Measurements from ENCODE around the gene FUCA1. TPM values are rescaled to one million over a fixed set of nuclear protein-coding genes. Genes with fewer than 3 reads are reported as not detected.

Gene FUCA1
- total and polyA plus RNA-seq, 2 of the 8 experiments (the other 6 are each of a cell fraction or from before 2014, with no cell fraction given): 5.9 to 6.4 TPM

- no peak overlapping the region for H3K27ac ChIP-seq (ENCODE audit: low read depth, low read length)
- no peaks in the 10 kb centered on the region for H3K23me2 ChIP-seq (ENCODE audit: low read depth, low read length)
- H3K23ac ChIP-seq (ENCODE audit: insufficient read length): no peak overlapping the region
- no peak overlapping the region for H3K4ac ChIP-seq (replicated peaks; ENCODE audit: insufficient read length, low read depth, low read length)
- H3K4me1 ChIP-seq (replicated peaks in 1 of 4; ENCODE audit: control insufficient read depth in 3 of 4, insufficient read depth in 4 of 4, low read length in 3 of 4): no peaks in the 10 kb centered on the region
- ChIA-PET CTCF (ENCODE audit: partially characterized antibody) (interaction anchor here (0.6 to 1.2 kb wide), 3 partner anchors 9 to 26 kb away, joined by 3 read pairs; no protein-coding TSS in a partner anchor), POLR2A (ENCODE audit: partially characterized antibody) (interaction anchor here (0.6 kb wide), 1 partner anchor 1775 kb away, joined by 3 read pairs; no protein-coding TSS in a partner anchor)
- H3K9ac ChIP-seq (replicated peaks in 1 of 4; ENCODE audit: extremely low read depth in 1 of 4, low read depth in 3 of 4, low read length in 3 of 4): no peak overlapping the region
- H4K91ac ChIP-seq (replicated peaks; ENCODE audit: insufficient read length, low read length): no peak overlapping the region
- no peak overlapping the region for H3K4me2 ChIP-seq (ENCODE audit: insufficient read depth in 1 of 2, low read depth in 2 of 2, low read length in 2 of 2)
- no peak overlapping the region for H3K18ac ChIP-seq (ENCODE audit: extremely low read depth, low read length)
- no peak overlapping the region for H4K5ac ChIP-seq (ENCODE audit: insufficient read length, low read depth, low read length)
- no peak overlapping the region for H2BK15ac ChIP-seq (ENCODE audit: low read length)
- H2AK5ac ChIP-seq (ENCODE audit: low read depth, low read length): no peak overlapping the region
- no peak overlapping the region for H2BK12ac ChIP-seq (ENCODE audit: low read depth, low read length)
- H3K4me3 ChIP-seq (ENCODE audit: extremely low read depth in 1 of 4, insufficient read depth in 2 of 4, low read depth in 3 of 4, low read length in 4 of 4): no peak overlapping the region
- H2AFZ ChIP-seq (ENCODE audit: low read length): no peak overlapping the region
- H3K9me3 ChIP-seq (ENCODE audit: insufficient read depth in 2 of 2, low read depth in 1 of 2, low read length in 1 of 2): peaks cover 0 to 12% of the 10 kb centered on the region in 2 experiments; a peak in 2 of 4 replicates
- H3K14ac ChIP-seq (ENCODE audit: insufficient read length): no peak overlapping the region
- WGBS, 2 experiments (ENCODE audit: extremely low coverage in 1 of 2, insufficient coverage in 1 of 2, insufficient read length in 1 of 2, insufficient replicate concordance in 2 of 2, low coverage in 1 of 2, low lambda C conversion rate in 2 of 2, missing lambda C conversion rate in 1 of 2): 90% methylated on average over 3 of the region's 3 CpGs; no CpG with 5 or more reads in 1 of the 2 experiments
- H3K36me3 ChIP-seq (ENCODE audit: control insufficient read depth in 2 of 4, insufficient read depth in 4 of 4, low read length in 3 of 4): no peaks in the 10 kb centered on the region
- DNase-seq (ENCODE audit: low read depth in 1 of 2, low spot score in 2 of 2): no peak
- H4K8ac ChIP-seq (ENCODE audit: extremely low read depth, insufficient read depth, low read length): no peak overlapping the region
- H3K79me2 ChIP-seq (ENCODE audit: control insufficient read depth in 1 of 2, insufficient read depth in 2 of 2, low read length in 2 of 2): no peaks in the 10 kb centered on the region
- H3K79me1 ChIP-seq (ENCODE audit: low read depth, low read length): no peaks in the 10 kb centered on the region
- H4K20me1 ChIP-seq (replicated peaks in 1 of 2; ENCODE audit: control insufficient read depth in 1 of 2, insufficient read depth in 2 of 2, low read length in 2 of 2): no peaks in the 10 kb centered on the region
- H3K56ac ChIP-seq (replicated peaks; ENCODE audit: insufficient read length, low read depth, low read length): no peak overlapping the region
- H2BK120ac ChIP-seq (replicated peaks; ENCODE audit: low read depth, low read length): no peak overlapping the region
- H2BK20ac ChIP-seq (ENCODE audit: low read length): no peak overlapping the region
- no peak for FAIRE-seq
- no peaks in the 10 kb centered on the region for H3K27me3 ChIP-seq (replicated peaks in 1 of 4; ENCODE audit: control insufficient read depth in 3 of 4, extremely low read depth in 1 of 4, insufficient read depth in 3 of 4, low read length in 3 of 4)
- H2BK5ac ChIP-seq (ENCODE audit: low read depth, low read length): no peak overlapping the region
- no peak for TF ChIP-seq NANOG (IDR thresholded peaks at IDR 0.05; ENCODE audit: insufficient read depth, low read depth, low read length, poor library complexity, severe bottlenecking)
- TF ChIP-seq KDM4A (IDR thresholded peaks at IDR 0.05; ENCODE audit: low read depth, low read length, severe bottlenecking): no peak
- no peak for TF ChIP-seq ATF3 (IDR thresholded peaks at IDR 0.05; ENCODE audit: insufficient read depth, low read depth, low read length)
- TF ChIP-seq TBP (IDR thresholded peaks at IDR 0.05; ENCODE audit: low read depth, low read length): no peak
- no peak for TF ChIP-seq CEBPB (IDR thresholded peaks at IDR 0.05; ENCODE audit: low read depth, low read length)
- no peak for TF ChIP-seq EP300 (IDR thresholded peaks at IDR 0.05; ENCODE audit: borderline replicate concordance in 1 of 2, low read depth in 2 of 2, low read length in 2 of 2)
- TF ChIP-seq POLR2AphosphoS5 (IDR thresholded peaks at IDR 0.05; ENCODE audit: low read depth, low read length): no peak
- no peak for TF ChIP-seq HDAC6 (IDR thresholded peaks at IDR 0.05; ENCODE audit: low read depth, low read length)
- no peak for TF ChIP-seq SP2 (IDR thresholded peaks at IDR 0.05; ENCODE audit: low read length)
- TF ChIP-seq BACH1 (IDR thresholded peaks at IDR 0.05; ENCODE audit: low read length): no peak
- TF ChIP-seq CBX8 (IDR thresholded peaks at IDR 0.05; ENCODE audit: borderline replicate concordance, low read depth, low read length): no peak
- TF ChIP-seq JUND (IDR thresholded peaks at IDR 0.05; ENCODE audit: low read length): no peak
These were observed 7.3 kb upstream of the FUCA1 start for GRCh38 chr1:23875382-23875781.

All from H1 (cell line).